ENCODE results near the gene CCDC152.

CCDC152 gene

GRCh38 chr5:42804717-42805339 lies 48.2 kb downstream of the CCDC152 start:
- TF ChIP-seq CTCF (IDR thresholded peaks at IDR 0.05) (no peak), ZFX (IDR thresholded peaks at IDR 0.05; ENCODE audit: borderline replicate concordance) (no peak)
- H3K27ac ChIP-seq, result no peak overlapping the region

GRCh38 chr5:42806004-42806700 lies 49.5 kb downstream of the CCDC152 start:
- no peak overlapping the region for H3K27ac ChIP-seq
- TF ChIP-seq ZFX (IDR thresholded peaks at IDR 0.05; ENCODE audit: borderline replicate concordance), result no peak
- no peak for TF ChIP-seq CTCF (IDR thresholded peaks at IDR 0.05)

- no peak overlapping the region for H3K27ac ChIP-seq
- TF ChIP-seq ZFX (IDR thresholded peaks at IDR 0.05; ENCODE audit: borderline replicate concordance) (no peak), CTCF (IDR thresholded peaks at IDR 0.05) (no peak)
Measured at GRCh38 chr5:42806701-42807262, 50.2 kb downstream of the CCDC152 start.

GRCh38 chr5:42807722-42808447 lies 51.3 kb downstream of the CCDC152 start:
- no peak overlapping the region; the same call in 1 of the 2 replicates for H3K27ac ChIP-seq
- peak; percentile 22 for TF ChIP-seq CTCF (IDR thresholded peaks at IDR 0.05)
- no peak for TF ChIP-seq ZFX (IDR thresholded peaks at IDR 0.05; ENCODE audit: borderline replicate concordance)

GRCh38 chr5:42808888-42809611 lies 52.4 kb downstream of the CCDC152 start:
- TF ChIP-seq CTCF (IDR thresholded peaks at IDR 0.05), result no peak
- TF ChIP-seq ZFX (IDR thresholded peaks at IDR 0.05; ENCODE audit: borderline replicate concordance), result no peak
- H3K27ac ChIP-seq, result no peak overlapping the region

- no peak for TF ChIP-seq CTCF (IDR thresholded peaks at IDR 0.05)
- no peak for TF ChIP-seq ZFX (IDR thresholded peaks at IDR 0.05; ENCODE audit: borderline replicate concordance)
- H3K27ac ChIP-seq, result peak overlapping the region; percentile 91
Measured at GRCh38 chr5:42810834-42811590, 54.4 kb downstream of the CCDC152 start.

All from 22Rv1 (cell line).